ENCODE measurements around the gene KDM3B. TPM values are rescaled to one million over a fixed set of nuclear protein-coding genes. Genes with fewer than 3 reads are reported as not detected.

KDM3B gene
- total and polyA plus RNA-seq, 9 of the 15 experiments (the other 6 are each of a cell fraction or from before 2014, with no cell fraction given): 13.8 to 62.8 (median 41.9) TPM

DNA sequence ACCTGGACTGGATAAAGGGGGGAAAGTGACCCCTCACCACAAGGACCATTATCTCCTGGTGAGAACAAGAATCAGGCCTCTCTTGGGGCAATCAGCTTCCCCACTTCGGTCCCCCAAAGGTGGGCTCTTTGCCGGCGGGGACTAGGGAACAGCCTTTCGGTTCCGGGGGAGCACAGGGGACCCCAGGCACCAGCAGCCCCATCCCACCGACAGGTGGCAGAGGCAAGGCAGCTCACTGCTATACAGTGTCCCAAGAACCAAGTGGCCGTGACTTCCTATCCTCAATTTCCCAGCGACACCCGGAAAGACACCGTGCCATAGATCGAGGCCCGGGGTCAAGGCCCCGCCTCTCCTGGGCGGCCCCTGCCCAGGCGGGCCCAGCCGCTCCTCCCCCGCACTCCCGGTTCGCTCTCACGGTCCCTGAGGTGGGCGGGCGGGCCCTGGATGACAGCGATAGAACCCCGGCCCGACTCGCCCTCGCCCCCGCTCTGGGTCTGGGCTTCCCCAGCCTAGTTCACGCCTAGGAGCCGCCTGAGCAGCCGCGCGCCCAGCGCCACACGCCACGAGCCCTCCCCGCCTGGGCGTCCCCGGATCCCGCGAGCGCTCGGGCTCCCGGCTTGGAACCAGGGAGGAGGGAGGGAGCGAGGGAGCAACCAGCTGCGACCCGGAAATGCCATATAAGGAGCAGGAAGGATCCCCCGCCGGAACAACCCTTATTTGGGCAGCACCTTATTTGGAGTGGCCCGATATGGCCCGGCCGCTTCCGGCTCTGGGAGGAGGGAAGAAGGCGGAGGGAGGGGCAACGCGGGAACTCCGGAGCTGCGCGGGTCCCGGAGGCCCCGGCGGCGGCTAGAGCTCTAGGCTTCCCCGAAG is 112.1 kb downstream of the KDM3B start (continued):
- TF ChIP-seq BMI1 (IDR thresholded peaks at IDR 0.05; ENCODE audit: low read length) (no peak), DIDO1 (tag; IDR thresholded peaks at IDR 0.05; ENCODE audit: low read depth) (no peak), MTF1 (CRISPR knock-in tag; IDR thresholded peaks at IDR 0.05; ENCODE audit: borderline replicate concordance) (no peak), CBX8 (IDR thresholded peaks at IDR 0.05; ENCODE audit: borderline replicate concordance, extremely low read depth, low read depth, low read length, poor library complexity, severe bottlenecking) (no peak), ZBTB17 (CRISPR knock-in tag; IDR thresholded peaks at IDR 0.05) (no peak; the same call in 1 of the 2 replicates)
- TF ChIP-seq, protein P1, sequence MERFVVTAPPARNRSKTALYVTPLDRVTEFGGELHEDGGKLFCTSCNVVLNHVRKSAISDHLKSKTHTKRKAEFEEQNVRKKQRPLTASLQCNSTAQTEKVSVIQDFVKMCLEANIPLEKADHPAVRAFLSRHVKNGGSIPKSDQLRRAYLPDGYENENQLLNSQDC (CRISPR knock-in tag; IDR thresholded peaks at IDR 0.05): no peak
- TF ChIP-seq, protein P2, sequence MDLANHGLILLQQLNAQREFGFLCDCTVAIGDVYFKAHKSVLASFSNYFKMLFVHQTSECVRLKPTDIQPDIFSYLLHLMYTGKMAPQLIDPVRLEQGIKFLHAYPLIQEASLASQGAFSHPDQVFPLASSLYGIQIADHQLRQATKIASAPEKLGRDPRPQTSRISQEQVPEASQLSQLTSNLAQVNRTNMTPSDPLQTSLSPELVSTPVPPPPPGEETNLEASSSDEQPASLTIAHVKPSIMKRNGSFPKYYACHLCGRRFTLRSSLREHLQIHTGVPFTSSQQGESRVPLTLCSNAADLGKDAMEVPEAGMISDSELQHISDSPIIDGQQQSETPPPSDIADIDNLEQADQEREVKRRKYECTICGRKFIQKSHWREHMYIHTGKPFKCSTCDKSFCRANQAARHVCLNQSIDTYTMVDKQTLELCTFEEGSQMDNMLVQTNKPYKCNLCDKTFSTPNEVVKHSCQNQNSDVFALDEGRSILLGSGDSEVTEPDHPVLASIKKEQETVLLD (IDR thresholded peaks at IDR 0.05): no peak; the same call in 1 of the 2 replicates
- TF ChIP-seq, protein P3, sequence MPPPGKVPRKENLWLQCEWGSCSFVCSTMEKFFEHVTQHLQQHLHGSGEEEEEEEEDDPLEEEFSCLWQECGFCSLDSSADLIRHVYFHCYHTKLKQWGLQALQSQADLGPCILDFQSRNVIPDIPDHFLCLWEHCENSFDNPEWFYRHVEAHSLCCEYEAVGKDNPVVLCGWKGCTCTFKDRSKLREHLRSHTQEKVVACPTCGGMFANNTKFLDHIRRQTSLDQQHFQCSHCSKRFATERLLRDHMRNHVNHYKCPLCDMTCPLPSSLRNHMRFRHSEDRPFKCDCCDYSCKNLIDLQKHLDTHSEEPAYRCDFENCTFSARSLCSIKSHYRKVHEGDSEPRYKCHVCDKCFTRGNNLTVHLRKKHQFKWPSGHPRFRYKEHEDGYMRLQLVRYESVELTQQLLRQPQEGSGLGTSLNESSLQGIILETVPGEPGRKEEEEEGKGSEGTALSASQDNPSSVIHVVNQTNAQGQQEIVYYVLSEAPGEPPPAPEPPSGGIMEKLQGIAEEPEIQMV (tag; conservative IDR thresholded peaks at IDR 0.05; ENCODE audit: low read depth): no peak
- TF ChIP-seq, protein P4, sequence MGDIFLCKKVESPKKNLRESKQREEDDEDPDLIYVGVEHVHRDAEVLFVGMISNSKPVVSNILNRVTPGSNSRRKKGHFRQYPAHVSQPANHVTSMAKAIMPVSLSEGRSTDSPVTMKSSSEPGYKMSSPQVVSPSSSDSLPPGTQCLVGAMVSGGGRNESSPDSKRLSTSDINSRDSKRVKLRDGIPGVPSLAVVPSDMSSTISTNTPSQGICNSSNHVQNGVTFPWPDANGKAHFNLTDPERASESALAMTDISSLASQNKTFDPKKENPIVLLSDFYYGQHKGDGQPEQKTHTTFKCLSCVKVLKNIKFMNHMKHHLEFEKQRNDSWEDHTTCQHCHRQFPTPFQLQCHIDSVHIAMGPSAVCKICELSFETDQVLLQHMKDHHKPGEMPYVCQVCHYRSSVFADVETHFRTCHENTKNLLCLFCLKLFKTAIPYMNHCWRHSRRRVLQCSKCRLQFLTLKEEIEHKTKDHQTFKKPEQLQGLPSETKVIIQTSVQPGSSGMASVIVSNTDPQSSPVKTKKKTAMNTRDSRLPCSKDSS (IDR thresholded peaks at IDR 0.05; ENCODE audit: low read depth, partially characterized antibody): no peak
- TF ChIP-seq, protein P5, sequence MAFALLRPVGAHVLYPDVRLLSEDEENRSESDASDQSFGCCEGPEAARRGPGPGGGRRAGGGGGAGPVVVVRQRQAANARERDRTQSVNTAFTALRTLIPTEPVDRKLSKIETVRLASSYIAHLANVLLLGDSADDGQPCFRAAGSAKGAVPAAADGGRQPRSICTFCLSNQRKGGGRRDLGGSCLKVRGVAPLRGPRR (CRISPR knock-in tag; IDR thresholded peaks at IDR 0.05): no peak
- TF ChIP-seq, protein P6, sequence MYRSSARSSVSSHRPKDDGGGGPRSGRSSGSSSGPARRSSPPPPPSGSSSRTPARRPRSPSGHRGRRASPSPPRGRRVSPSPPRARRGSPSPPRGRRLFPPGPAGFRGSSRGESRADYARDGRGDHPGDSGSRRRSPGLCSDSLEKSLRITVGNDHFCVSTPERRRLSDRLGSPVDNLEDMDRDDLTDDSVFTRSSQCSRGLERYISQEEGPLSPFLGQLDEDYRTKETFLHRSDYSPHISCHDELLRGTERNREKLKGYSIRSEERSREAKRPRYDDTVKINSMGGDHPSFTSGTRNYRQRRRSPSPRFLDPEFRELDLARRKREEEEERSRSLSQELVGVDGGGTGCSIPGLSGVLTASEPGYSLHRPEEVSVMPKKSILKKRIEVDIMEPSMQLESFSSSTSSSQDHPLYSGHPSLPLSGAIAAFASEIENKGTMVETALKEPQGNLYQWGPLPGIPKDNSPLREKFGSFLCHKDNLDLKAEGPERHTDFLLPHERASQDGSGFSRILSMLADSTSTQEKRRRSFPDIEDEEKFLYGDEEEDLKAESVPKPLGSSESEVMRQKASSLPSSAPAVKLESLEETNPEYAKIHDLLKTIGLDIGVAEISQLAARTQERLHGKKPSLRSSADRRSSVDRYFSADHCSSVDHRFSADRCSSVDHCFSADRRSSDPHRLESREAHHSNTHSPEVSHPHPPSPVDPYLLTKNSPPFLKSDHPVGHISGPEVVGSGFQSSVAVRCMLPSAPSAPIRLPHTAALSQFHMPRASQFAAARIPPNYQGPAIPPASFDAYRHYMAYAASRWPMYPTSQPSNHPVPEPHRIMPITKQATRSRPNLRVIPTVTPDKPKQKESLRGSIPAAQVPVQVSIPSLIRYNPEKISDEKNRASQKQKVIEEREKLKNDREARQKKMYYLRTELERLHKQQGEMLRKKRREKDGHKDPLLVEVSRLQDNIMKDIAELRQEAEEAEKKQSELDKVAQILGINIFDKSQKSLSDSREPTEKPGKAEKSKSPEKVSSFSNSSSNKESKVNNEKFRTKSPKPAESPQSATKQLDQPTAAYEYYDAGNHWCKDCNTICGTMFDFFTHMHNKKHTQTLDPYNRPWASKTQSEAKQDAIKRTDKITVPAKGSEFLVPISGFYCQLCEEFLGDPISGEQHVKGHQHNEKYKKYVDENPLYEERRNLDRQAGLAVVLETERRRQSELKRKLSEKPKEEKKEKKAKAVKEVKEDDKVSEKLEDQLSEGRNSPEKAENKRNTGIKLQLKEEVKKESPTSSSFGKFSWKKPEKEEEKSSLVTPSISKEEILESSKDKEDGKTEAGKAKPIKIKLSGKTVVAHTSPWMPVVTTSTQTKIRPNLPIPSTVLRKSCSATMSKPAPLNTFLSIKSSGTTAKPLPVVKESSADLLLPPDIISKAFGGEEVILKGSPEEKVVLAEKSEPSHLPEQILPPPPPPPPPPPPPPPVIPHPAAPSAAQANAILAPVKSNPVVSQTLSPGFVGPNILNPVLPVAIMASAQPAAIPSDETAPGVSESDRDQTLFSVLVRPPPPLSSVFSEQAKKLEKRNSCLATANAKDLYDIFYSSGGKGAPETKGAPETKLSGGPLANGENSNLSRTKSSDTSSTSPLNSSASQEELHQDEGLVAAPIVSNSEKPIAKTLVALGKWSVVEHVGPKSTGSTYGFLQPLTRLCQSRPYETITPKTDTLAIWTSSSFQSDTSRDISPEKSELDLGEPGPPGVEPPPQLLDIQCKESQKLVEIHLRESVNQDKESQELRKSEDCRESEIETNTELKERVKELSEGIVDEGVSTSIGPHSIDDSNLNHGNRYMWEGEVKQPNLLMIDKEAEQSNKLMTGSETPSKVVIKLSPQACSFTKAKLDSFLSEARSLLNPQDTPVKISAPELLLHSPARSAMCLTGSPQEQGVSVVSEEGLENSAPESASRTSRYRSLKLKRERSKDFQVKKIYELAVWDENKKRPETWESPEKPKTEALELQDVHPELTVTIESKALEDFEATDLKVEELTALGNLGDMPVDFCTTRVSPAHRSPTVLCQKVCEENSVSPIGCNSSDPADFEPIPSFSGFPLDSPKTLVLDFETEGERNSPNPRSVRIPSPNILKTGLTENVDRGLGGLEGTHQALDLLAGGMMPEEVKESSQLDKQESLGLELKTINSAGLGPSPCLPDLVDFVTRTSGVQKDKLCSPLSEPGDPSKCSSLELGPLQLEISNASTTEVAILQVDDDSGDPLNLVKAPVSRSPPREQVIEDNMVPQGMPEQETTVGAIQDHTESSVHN (IDR thresholded peaks at IDR 0.05; ENCODE audit: borderline replicate concordance in 1 of 2, low read depth in 1 of 2): 0 out of 4 replicates have a peak, but pooled peaks of 1 of the 2 experiments have one; percentile 46
